ENCODE measurements around the gene KCNJ14.

- TF ChIP-seq CTCF (IDR thresholded peaks at IDR 0.05) (no peak), POLR2AphosphoS5 (IDR thresholded peaks at IDR 0.05) (no peak)
Observed at GRCh38 chr19:48475369-48476068, 20.1 kb downstream of the KCNJ14 start.
